MM.1S (cell line): ENCODE data around the gene KRT8.

Experiments used
- CTCF ChIP-seq: fragments of 300-600 bp; sonication (generic); IDR thresholded peaks from 2 replicates; pipeline ENCODE4 v1.5.1; 2016; ENCODE audit warnings: antibody characterized with exemption, low read length, mixed read lengths
- EZH2 ChIP-seq: fragments of 300-600 bp; sonication (generic); optimal IDR thresholded peaks from 2 replicates; pipeline ENCODE3; 2017; ENCODE audit warnings: low read depth, mild to moderate bottlenecking, antibody characterized with exemption, low read length, mixed read lengths

DNA sequence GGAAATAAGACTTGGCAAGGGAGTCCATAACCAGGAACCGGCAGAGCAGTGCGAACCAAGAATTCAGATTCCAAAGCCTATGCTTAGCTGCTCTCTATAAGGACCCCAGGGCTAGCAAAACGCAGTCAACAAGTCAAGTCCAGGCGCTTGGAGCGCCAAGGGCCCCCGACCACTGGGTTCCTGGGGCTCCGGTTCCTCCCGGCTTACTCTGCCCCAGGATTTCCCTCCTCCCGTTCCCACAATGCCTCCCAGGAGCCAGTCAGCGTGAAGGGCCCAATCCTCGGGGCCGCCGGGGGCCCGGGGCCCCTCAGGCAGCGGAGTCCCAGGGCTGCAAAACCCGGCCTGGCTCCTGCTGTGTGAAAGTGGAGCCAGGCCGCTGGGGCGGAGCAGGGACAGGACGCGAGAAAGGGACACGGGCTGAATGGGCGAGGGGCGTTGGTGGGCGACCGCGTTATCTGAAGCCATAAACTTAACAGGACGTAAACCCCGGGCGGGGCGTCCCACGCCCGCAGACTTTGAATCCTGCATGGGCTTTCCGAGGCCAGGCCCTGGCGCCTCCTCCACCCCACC is 1.5 kb downstream of the KRT8 start:
- TF ChIP-seq CTCF (no peak), EZH2 (no peak)
